Endothelial cell of umbilical vein (primary cell): ENCODE data around the gene CIDEA. TPM values are rescaled to one million over a fixed set of nuclear protein-coding genes. Genes with fewer than 3 reads are reported as not detected.

ENCODE experiments used
- BruUV-seq: library from RNA; stranded (reverse); fragments of 400-500 nt; replicated peaks from 2 replicates; lab custom pipeline; 2021; lab: Mats Ljungman, UMichigan
- CTCF ChIA-PET: fragments of 300-600, 350-600 bp; sonication (Branson Sonifier 250); formaldehyde crosslinking; loops from one replicate; lab custom pipeline; 2021; ENCODE audit warnings: antibody characterized with exemption, inconsistent platforms; lab: Charles Lee
- POLR2A ChIA-PET: fragments of 300-600, 350-600 bp; sonication (Branson Sonifier 250); formaldehyde crosslinking; loops from one replicate; lab custom pipeline; 2021; ENCODE audit warnings: antibody characterized with exemption, inconsistent platforms; lab: Charles Lee
- DNase-seq: peaks from one replicate; pipeline ENCODE4 v3.0.0-alpha.2; 2011; ENCODE audit warnings: low read depth, low spot score
- FAIRE-seq: peaks from 2 replicates; lab custom pipeline; 2011; peaks lifted over from hg19 to GRCh38; lab: Jason Lieb, UNC
- H2AFZ ChIP-seq: 2 replicates; pipeline ENCODE4 v1.6.0; 2012; ENCODE audit warnings: low read depth, low read length, control low read depth, inconsistent platforms
- H3K27ac ChIP-seq: 2 replicates; pipeline ENCODE4 v1.5.1; 2011; ENCODE audit warnings: low read depth, mild to moderate bottlenecking, control low read depth, low read length, moderate library complexity; ENCODE audit not compliant: insufficient read depth
- H3K27me3 ChIP-seq, 2 experiments: 2 replicates each; pipeline versions ENCODE4 v1.6.0 to v1.6.1; 2011; ENCODE audit warnings: low read length in 2 of 2, mixed read lengths in 1 of 2; ENCODE audit not compliant: control insufficient read depth in 2 of 2, insufficient read depth in 2 of 2
- H3K36me3 ChIP-seq, 2 experiments: 2 replicates in 1 of 2; 3 replicates in 1 of 2; pipeline ENCODE4 v1.5.1; 2011; ENCODE audit warnings: low read length in 2 of 2, mild to moderate bottlenecking in 1 of 2, moderate library complexity in 1 of 2; ENCODE audit not compliant: control insufficient read depth in 2 of 2, insufficient read depth in 2 of 2; ENCODE audit errors: extremely low read depth in 1 of 2
- H3K4me1 ChIP-seq: 3 replicates; pipeline ENCODE4 v1.5.1; 2011; ENCODE audit warnings: mild to moderate bottlenecking, low read length; ENCODE audit not compliant: control insufficient read depth, insufficient read depth; ENCODE audit errors: extremely low read depth
- H3K4me2 ChIP-seq: 2 replicates; pipeline ENCODE4 v1.6.1; 2011; ENCODE audit warnings: low read length, control low read depth, mixed read lengths; ENCODE audit not compliant: insufficient read depth
- H3K4me3 ChIP-seq, 3 experiments: fragments of 200-600 bp in 1 of 3; sonication (generic), shearing (Covaris generic) in 1 of 3; replicated peaks in 1 of 3; 2 replicates each; pipeline ENCODE4 v1.5.1; 2011 to 2016; ENCODE audit warnings: control low read depth in 3 of 3, low read length in 3 of 3, mild to moderate bottlenecking in 2 of 3, inconsistent platforms in 1 of 3, low read depth in 1 of 3, moderate library complexity in 1 of 3; ENCODE audit not compliant: insufficient read depth in 1 of 3
- H3K79me2 ChIP-seq: 2 replicates; pipeline ENCODE4 v1.6.0; 2012; ENCODE audit warnings: low read length, inconsistent platforms; ENCODE audit not compliant: control insufficient read depth, insufficient read depth
- H3K9ac ChIP-seq: replicated peaks from 2 replicates; pipeline ENCODE3; 2011; ENCODE audit warnings: low read length, control low read depth; ENCODE audit not compliant: insufficient read depth; ENCODE audit errors: extremely low read depth
- H3K9me1 ChIP-seq: replicated peaks from 3 replicates; pipeline ENCODE4 v1.6.0; 2011; ENCODE audit warnings: mild to moderate bottlenecking, low read length; ENCODE audit not compliant: control insufficient read depth, insufficient read depth; ENCODE audit errors: extremely low read depth
- H3K9me3 ChIP-seq: replicated peaks from 2 replicates; pipeline ENCODE4 v1.5.1; 2012; ENCODE audit warnings: low read length, inconsistent platforms; ENCODE audit not compliant: control insufficient read depth, insufficient read depth
- H4K20me1 ChIP-seq: replicated peaks from 2 replicates; pipeline ENCODE3; 2011; ENCODE audit warnings: mild to moderate bottlenecking, low read length; ENCODE audit not compliant: control insufficient read depth, insufficient read depth; ENCODE audit errors: extremely low read depth
- CTCF ChIP-seq, 2 donors: IDR thresholded peaks; 1 replicate in 1 of 2; 2 replicates in 1 of 2; pipeline ENCODE4 v1.5.1; 2011; ENCODE audit warnings: low read length in 2 of 2, mild to moderate bottlenecking in 2 of 2, moderate library complexity in 2 of 2, control low read depth in 1 of 2, inconsistent platforms in 1 of 2, low read depth in 1 of 2; ENCODE audit not compliant: insufficient read depth in 1 of 2; ENCODE audit errors: extremely low read depth in 1 of 2
- FOS ChIP-seq: IDR thresholded peaks from 2 replicates; pipeline ENCODE4 v1.6.1; 2011; ENCODE audit warnings: mild to moderate bottlenecking, low read length, moderate library complexity, borderline replicate concordance; ENCODE audit not compliant: insufficient read depth
- GATA2 ChIP-seq: IDR thresholded peaks from 2 replicates; pipeline ENCODE4 v1.7.0; 2011; ENCODE audit warnings: low read depth, mild to moderate bottlenecking, moderate library complexity, mixed read lengths, low read length; ENCODE audit not compliant: insufficient read length, insufficient read depth
- JUN ChIP-seq: IDR thresholded peaks from 2 replicates; pipeline ENCODE4 v1.6.1; 2011; ENCODE audit warnings: borderline replicate concordance, low read depth; ENCODE audit not compliant: insufficient read length, insufficient read depth
- MYC ChIP-seq: IDR thresholded peaks from one replicate; pipeline ENCODE4 v1.6.1; 2011; ENCODE audit warnings: mild to moderate bottlenecking, low read depth, low read length
- dilution Hi-C: fragments of 300-500 bp; cut with MboI; formaldehyde crosslinking; loops from one replicate; pipeline ENCODE4 v1.15.0; 2019; ENCODE audit warnings: low sequenced_read_pairs; ENCODE audit not compliant: extremely low pct_ligation_motif_present
- intact Hi-C: fragments of 100-400 bp; cut with micrococcal nuclease; formaldehyde crosslinking; loops from one replicate; pipeline ENCODE4 v1.10.0; 2022
- polyA plus RNA-seq, 4 experiments: library from polyadenylated mRNA; depleted of rRNA in 3 of 4; stranded (reverse) in 3 of 4; unstranded in 1 of 4; fragments of >200 nt; gene quantifications; 2 replicates each; pipeline versions ENCODE4 v1.2.1 to v1.2.3, GENCODE V29; 2011 to 2012; ENCODE audit warnings: missing spikeins in 1 of 4
- total RNA-seq: library from RNA; stranded (reverse); gene quantifications from 2 replicates; pipeline ENCODE4 v1.2.3, GENCODE V29; 2021

The CIDEA gene
- total and polyA plus RNA-seq, 2 donors (not counting 3 experiments of a cell fraction or from before 2014, with no cell fraction given), result 0.42 TPM; not detected in 1

DNA sequence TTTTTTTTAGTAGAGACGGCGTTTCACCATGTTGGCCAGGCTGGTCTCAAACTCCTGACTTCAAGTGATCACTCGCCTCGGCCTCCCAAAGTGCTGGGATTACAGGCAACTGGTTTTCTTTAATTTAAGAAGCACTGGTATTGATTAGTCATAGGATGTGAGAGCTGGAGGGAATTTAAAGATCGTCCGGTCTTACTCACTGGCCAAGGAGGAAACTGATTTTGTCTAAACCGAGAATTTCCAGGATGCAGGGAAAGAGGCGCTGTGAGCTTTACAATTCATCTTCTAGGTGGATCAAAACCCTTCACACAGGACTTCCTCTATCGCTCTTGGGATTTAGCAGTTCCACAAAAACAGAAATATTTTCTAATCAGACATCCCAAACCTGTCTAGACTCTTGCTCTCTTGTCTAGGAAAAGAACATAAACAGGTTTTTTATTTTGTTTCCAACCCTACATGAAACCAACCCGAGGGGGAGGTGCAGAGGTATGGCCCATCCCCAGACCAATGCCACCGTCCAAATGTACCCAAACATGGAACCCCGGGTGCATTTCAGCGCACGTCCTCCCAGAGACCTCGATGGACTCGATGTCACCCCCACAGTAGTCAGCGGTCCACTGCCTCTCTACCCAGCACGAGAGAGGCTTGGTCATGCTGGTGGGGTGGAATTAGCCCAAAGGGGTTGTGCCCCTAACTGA lies 41.4 kb downstream of the CIDEA start:
- CTCF ChIA-PET, result interaction anchor here (0.9 to 3.9 kb wide), 9 partner anchors 8 to 33 kb away, joined by 4 to 36 read pairs (median 13); partner anchors contain the start of gene TUBB6

More for the DNA sequence above, 41.4 kb downstream of the CIDEA start:
- H3K27me3 ChIP-seq, result no peaks in the 10 kb centered on the region
- H3K4me3 ChIP-seq, result no peak overlapping the region
- no peaks in the 10 kb centered on the region for H3K9me1 ChIP-seq
- POLR2A ChIA-PET, result interaction anchor here (0.9 to 2.4 kb wide), 6 partner anchors 9 to 17 kb away, joined by 3 to 17 read pairs (median 6); partner anchors contain the start of gene TUBB6
- H3K9me3 ChIP-seq, result no peaks in the 10 kb centered on the region
- intact Hi-C loops, result loop anchor here (1.0 kb wide), 3 partner anchors 12 to 24 kb away; no protein-coding TSS in a partner anchor
- peaks cover 14% of the 10 kb centered on the region for H3K4me1 ChIP-seq
- H3K4me2 ChIP-seq, result peak overlapping the region; percentile 7
- dilution Hi-C loops, result no loop called here
- peak overlapping the region; percentile 9 for H2AFZ ChIP-seq
- DNase-seq, result peak; percentile 65
- no peaks in the 10 kb centered on the region for H4K20me1 ChIP-seq
- TF ChIP-seq CTCF (IDR thresholded peaks at IDR 0.05; ENCODE audit: extremely low read depth in 1 of 2, insufficient read depth in 1 of 2, low read depth in 1 of 2, low read length in 2 of 2) (no peak), FOS (peak; percentile 62), JUN (peak; percentile 70), GATA2 (peak; percentile 9), MYC (no peak)
- peak overlapping the region; percentile 85 for H3K27ac ChIP-seq
- H3K36me3 ChIP-seq, result no peaks in the 10 kb centered on the region
- H3K9ac ChIP-seq, result peak overlapping the region; percentile 4
- TSS peak; percentile 83 for BruUV-seq
- peak; percentile 81 for FAIRE-seq
- no peaks in the 10 kb centered on the region for H3K79me2 ChIP-seq
